Fibroblast of the conjunctiva (primary cell): Measurements from ENCODE around the gene WBP1L.
"Not testable (repeated sequence)": the region's sequence is repeated elsewhere in the genome, so short reads cannot be mapped to it uniquely, and the experiment has no call there.

ENCODE experiments used
- DNase-seq: peaks from one replicate; pipeline ENCODE4 v3.0.0-alpha.2; 2010; ENCODE audit warnings: low read depth

Gene WBP1L

GRCh38 chr10:102812231-102812876, 68.6 kb downstream of the WBP1L start:
- no peak for DNase-seq

- DNase-seq: no peak
Observed at GRCh38 chr10:102813017-102813541, 69.3 kb downstream of the WBP1L start.

- DNase-seq: no peak
Observed at GRCh38 chr10:102813734-102814452, 70.1 kb downstream of the WBP1L start.

GRCh38 chr10:102814453-102814871, 70.7 kb downstream of the WBP1L start:
- DNase-seq: no peak

GRCh38 chr10:102814873-102815661, 71.3 kb downstream of the WBP1L start:
- DNase-seq: no peak

- no peak for DNase-seq
Observed at GRCh38 chr10:102815790-102816549, 72.2 kb downstream of the WBP1L start.

GRCh38 chr10:102817175-102817574, 73.4 kb downstream of the WBP1L start:
- DNase-seq: no peak

- DNase-seq: no peak
Observed at GRCh38 chr10:102819054-102819453, 75.3 kb downstream of the WBP1L start.

GRCh38 chr10:102820008-102820407, 76.3 kb downstream of the WBP1L start:
- not testable (repeated sequence) for DNase-seq

- DNase-seq: no peak
Observed at GRCh38 chr10:102822222-102822621, 78.5 kb downstream of the WBP1L start.

- no peak for DNase-seq
Observed at GRCh38 chr10:102824664-102825063, 80.9 kb downstream of the WBP1L start.

GRCh38 chr10:102826148-102826796, 82.5 kb downstream of the WBP1L start:
- no peak for DNase-seq

GRCh38 chr10:102827597-102827975, 83.8 kb downstream of the WBP1L start:
- no peak for DNase-seq

GRCh38 chr10:102831322-102832071, 87.7 kb downstream of the WBP1L start:
- no peak for DNase-seq

- DNase-seq: no peak
Observed at GRCh38 chr10:102832248-102832647, 88.5 kb downstream of the WBP1L start.

GRCh38 chr10:102832987-102833386, 89.2 kb downstream of the WBP1L start:
- DNase-seq: no peak

GRCh38 chr10:102834143-102834542, 90.4 kb downstream of the WBP1L start:
- no peak for DNase-seq

- peak; percentile 69 for DNase-seq
Observed at GRCh38 chr10:102835007-102835482, 91.3 kb downstream of the WBP1L start.

GRCh38 chr10:102837230-102837721, 93.5 kb downstream of the WBP1L start, which contains the start of gene CYP17A1:
TSS of gene CYP17A1 (minus strand) at chr10:102837413. CDS start at chr10:102837361, 52 bp downstream.
- DNase-seq: no peak

GRCh38 chr10:102838276-102838927, 94.7 kb downstream of the WBP1L start:
- not testable (repeated sequence) for DNase-seq
